PFSK-1 (cell line): ENCODE results near the gene CNTNAP2.

ENCODE experiments used
- FOXP2 ChIP-seq: optimal IDR thresholded peaks from 2 replicates; pipeline ENCODE3; 2011; ENCODE audit warnings: borderline replicate concordance, control low read depth, inconsistent platforms; ENCODE audit not compliant: insufficient read depth; ENCODE audit errors: extremely low read length, extremely low read depth
- POLR2AphosphoS5 ChIP-seq: IDR thresholded peaks from 2 replicates; pipeline ENCODE4 v1.6.1; 2012; ENCODE audit warnings: low read depth, mild to moderate bottlenecking, control low read depth, low read length, moderate library complexity
- SIN3A ChIP-seq: IDR thresholded peaks from 2 replicates; pipeline ENCODE4 v1.6.1; 2012; ENCODE audit warnings: mild to moderate bottlenecking, low read length, moderate library complexity, borderline replicate concordance; ENCODE audit not compliant: insufficient read depth
- TAF1 ChIP-seq: IDR thresholded peaks from 2 replicates; pipeline ENCODE4 v1.6.1; 2012; ENCODE audit warnings: low read length, control low read depth, borderline replicate concordance; ENCODE audit not compliant: insufficient read depth
- TF ChIP-seq, protein P1 (sequence below), 2 experiments: IDR thresholded peaks; 2 replicates each; pipeline versions ENCODE4 v1.6.1 to v1.8.0; 2011 to 2012; ENCODE audit warnings: low read depth in 2 of 2, low read length in 2 of 2, control low read depth in 1 of 2, inconsistent platforms in 1 of 2, mild to moderate bottlenecking in 1 of 2, moderate library complexity in 1 of 2; ENCODE audit not compliant: insufficient read depth in 1 of 2

DNA sequence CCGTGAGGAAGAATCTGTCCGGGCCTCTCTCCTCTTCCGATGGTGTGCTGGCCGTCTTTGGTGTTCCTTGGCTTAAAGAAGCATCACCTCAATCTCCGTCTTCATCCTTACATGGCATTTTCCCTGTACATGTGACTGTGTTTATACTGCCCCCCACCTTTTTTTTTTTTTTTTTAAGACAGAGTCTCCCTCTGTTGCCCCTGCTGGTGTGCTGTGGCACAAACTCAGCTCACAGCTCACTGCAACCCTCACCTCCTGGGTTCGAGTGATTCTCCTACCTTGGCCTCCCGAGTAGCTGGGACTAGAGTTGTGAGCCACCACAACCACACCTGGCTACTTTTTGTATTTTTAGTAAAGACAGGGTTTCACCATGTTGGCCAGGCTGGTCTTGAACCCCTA is 2352.1 kb downstream of the CNTNAP2 start:
- TF ChIP-seq TAF1 (no peak), SIN3A (no peak), POLR2AphosphoS5 (no peak), FOXP2 (no peak)
- TF ChIP-seq, protein P1, sequence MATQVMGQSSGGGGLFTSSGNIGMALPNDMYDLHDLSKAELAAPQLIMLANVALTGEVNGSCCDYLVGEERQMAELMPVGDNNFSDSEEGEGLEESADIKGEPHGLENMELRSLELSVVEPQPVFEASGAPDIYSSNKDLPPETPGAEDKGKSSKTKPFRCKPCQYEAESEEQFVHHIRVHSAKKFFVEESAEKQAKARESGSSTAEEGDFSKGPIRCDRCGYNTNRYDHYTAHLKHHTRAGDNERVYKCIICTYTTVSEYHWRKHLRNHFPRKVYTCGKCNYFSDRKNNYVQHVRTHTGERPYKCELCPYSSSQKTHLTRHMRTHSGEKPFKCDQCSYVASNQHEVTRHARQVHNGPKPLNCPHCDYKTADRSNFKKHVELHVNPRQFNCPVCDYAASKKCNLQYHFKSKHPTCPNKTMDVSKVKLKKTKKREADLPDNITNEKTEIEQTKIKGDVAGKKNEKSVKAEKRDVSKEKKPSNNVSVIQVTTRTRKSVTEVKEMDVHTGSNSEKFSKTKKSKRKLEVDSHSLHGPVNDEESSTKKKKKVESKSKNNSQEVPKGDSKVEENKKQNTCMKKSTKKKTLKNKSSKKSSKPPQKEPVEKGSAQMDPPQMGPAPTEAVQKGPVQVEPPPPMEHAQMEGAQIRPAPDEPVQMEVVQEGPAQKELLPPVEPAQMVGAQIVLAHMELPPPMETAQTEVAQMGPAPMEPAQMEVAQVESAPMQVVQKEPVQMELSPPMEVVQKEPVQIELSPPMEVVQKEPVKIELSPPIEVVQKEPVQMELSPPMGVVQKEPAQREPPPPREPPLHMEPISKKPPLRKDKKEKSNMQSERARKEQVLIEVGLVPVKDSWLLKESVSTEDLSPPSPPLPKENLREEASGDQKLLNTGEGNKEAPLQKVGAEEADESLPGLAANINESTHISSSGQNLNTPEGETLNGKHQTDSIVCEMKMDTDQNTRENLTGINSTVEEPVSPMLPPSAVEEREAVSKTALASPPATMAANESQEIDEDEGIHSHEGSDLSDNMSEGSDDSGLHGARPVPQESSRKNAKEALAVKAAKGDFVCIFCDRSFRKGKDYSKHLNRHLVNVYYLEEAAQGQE (IDR thresholded peaks at IDR 0.05; ENCODE audit: insufficient read depth in 1 of 2, low read depth in 2 of 2, low read length in 2 of 2), result no peak
